GM12878 (cell line): ENCODE data around the gene TMEM138. TPM values are rescaled to one million over a fixed set of nuclear protein-coding genes. Genes with fewer than 3 reads are reported as not detected.

Experiments used
- ATAC-seq: fragments of 200-7000 bp; cut with Tn5 transposase; 3 replicates; pipeline ENCODE4 v1.9.1; 2020; ENCODE audit warnings: mild to moderate bottlenecking, moderate library complexity
- BruUV-seq: library from RNA; stranded (reverse); fragments of 400-500 nt; replicated peaks from 2 replicates; lab custom pipeline; 2021; lab: Mats Ljungman, UMichigan
- CTCF ChIA-PET: fragments of 300-600 bp; sonication (Branson Sonifier 250); formaldehyde crosslinking; extraction: SDS; loops from one replicate; lab custom pipeline; 2021; ENCODE audit warnings: inconsistent platforms; lab: Yijun Ruan, JAX
- POLR2A ChIA-PET: fragments of 350-600 bp; formaldehyde crosslinking; extraction: SDS; loops from one replicate; lab custom pipeline; 2021; ENCODE audit warnings: inconsistent platforms; lab: Charles Lee
- RAD21 ChIA-PET: fragments of 300-600 bp; sonication (Branson Sonifier 250); formaldehyde crosslinking; loops from one replicate; lab custom pipeline; 2023; ENCODE audit warnings: antibody characterized with exemption; ENCODE audit not compliant: unreplicated experiment; lab: Charles Lee
- SMC1A ChIA-PET: fragments of 300-600 bp; sonication (Branson Sonifier 250); formaldehyde crosslinking; loops from one replicate; lab custom pipeline; 2023; ENCODE audit not compliant: unreplicated experiment, uncharacterized antibody; lab: Charles Lee
- DNase-seq: peaks from one replicate; pipeline ENCODE4 v3.0.0-alpha.2; 2011; ENCODE audit warnings: low read depth, low spot score
- FAIRE-seq: peaks from 3 replicates; lab custom pipeline; 2011; peaks lifted over from hg19 to GRCh38; lab: Jason Lieb, UNC
- H2AFZ ChIP-seq: 2 replicates; pipeline ENCODE4 v1.6.0; 2011; ENCODE audit warnings: low read depth, low read length, control low read depth; ENCODE audit not compliant: control insufficient read depth
- H3K27ac ChIP-seq: 2 replicates; pipeline ENCODE4 v1.5.1; 2011; ENCODE audit warnings: control low read depth; ENCODE audit not compliant: control insufficient read depth, insufficient read depth
- H3K27me3 ChIP-seq, 2 experiments: replicated peaks in 1 of 2; 2 replicates each; pipeline versions ENCODE4 v1.6.0 to v1.6.1; 2011; ENCODE audit warnings: low read length in 1 of 2; ENCODE audit not compliant: control insufficient read depth in 2 of 2, insufficient read depth in 2 of 2
- H3K36me3 ChIP-seq, 2 experiments: 2 replicates each; pipeline ENCODE4 v1.5.1; 2011; ENCODE audit warnings: low read length in 1 of 2; ENCODE audit not compliant: control insufficient read depth in 2 of 2, insufficient read depth in 2 of 2
- H3K4me1 ChIP-seq: 2 replicates; pipeline ENCODE4 v1.6.1; 2011; ENCODE audit warnings: mild to moderate bottlenecking, low read length, moderate library complexity, mixed read lengths; ENCODE audit not compliant: control insufficient read depth, insufficient read depth
- H3K4me2 ChIP-seq: 2 replicates; pipeline ENCODE4 v1.6.0; 2011; ENCODE audit warnings: control low read depth; ENCODE audit not compliant: control insufficient read depth, insufficient read depth
- H3K4me3 ChIP-seq: fragments of 200-600 bp; sonication (generic); 2 replicates; pipeline ENCODE4 v1.5.1; 2016
- H3K79me2 ChIP-seq: 2 replicates; pipeline ENCODE4 v1.6.0; 2011; ENCODE audit warnings: low read length; ENCODE audit not compliant: control insufficient read depth, insufficient read depth
- H3K9ac ChIP-seq: 2 replicates; pipeline ENCODE4 v1.8.0; 2011; ENCODE audit warnings: low read length, control low read depth, mixed read lengths; ENCODE audit not compliant: control insufficient read depth, insufficient read depth
- H3K9me3 ChIP-seq: replicated peaks from 3 replicates; pipeline ENCODE4 v1.5.1; 2011; ENCODE audit warnings: mild to moderate bottlenecking, low read length; ENCODE audit not compliant: control insufficient read depth, insufficient read depth
- H4K20me1 ChIP-seq: 2 replicates; pipeline ENCODE4 v1.6.0; 2011; ENCODE audit not compliant: control insufficient read depth, insufficient read depth
- BMI1 ChIP-seq: fragments of 450-650 bp; IDR thresholded peaks from 2 replicates; pipeline ENCODE4 v1.6.1; 2016; ENCODE audit warnings: mild to moderate bottlenecking, moderate library complexity, borderline replicate concordance
- BRCA1 ChIP-seq: IDR thresholded peaks from 2 replicates; pipeline ENCODE4 v1.6.1; 2011; ENCODE audit warnings: low read depth, low read length, improper control_type of control experiment
- CUX1 ChIP-seq: IDR thresholded peaks from 2 replicates; pipeline ENCODE4 v1.6.1; 2012; ENCODE audit warnings: improper control_type of control experiment, low read depth, low read length; ENCODE audit not compliant: insufficient replicate concordance
- MTA3 ChIP-seq: IDR thresholded peaks from 2 replicates; pipeline ENCODE4 v1.6.1; 2012; ENCODE audit warnings: low read length, inconsistent platforms, borderline replicate concordance
- SRF ChIP-seq, 2 experiments: IDR thresholded peaks; 2 replicates each; pipeline ENCODE4 v1.6.1; 2011; ENCODE audit warnings: low read depth in 2 of 2, low read length in 2 of 2, mild to moderate bottlenecking in 1 of 2, moderate library complexity in 1 of 2
- WGBS: methylation state at CpG from one replicate; pipeline ENCODE4 v1.1.6; 2016; ENCODE audit warnings: low lambda C conversion rate; ENCODE audit not compliant: insufficient replicate concordance, insufficient coverage; ENCODE audit errors: missing lambda C conversion rate; 5-methylcytosine and 5-hydroxymethylcytosine counted together
- in situ Hi-C: fragments of 300-500 bp; cut with MboI; formaldehyde crosslinking; loops from 9 replicates; pipeline ENCODE4 v1.14.3; 2018; ENCODE audit warnings: mixed read lengths
- intact Hi-C: fragments of 100-400 bp; cut with micrococcal nuclease; formaldehyde crosslinking; loops from one replicate; pipeline ENCODE4 v1.14.2; 2022; ENCODE audit not compliant: unreplicated experiment
- polyA plus RNA-seq, 11 experiments: library from polyadenylated mRNA; depleted of rRNA in 4 of 11; unstranded in 6 of 11; stranded (reverse) in 5 of 11; fragments of >200 nt; fragmentation: Nextera tagmentation in 4 of 11; fragmentation: Illumina TruSeq in 1 of 11; extraction: Ambion mirVana in 4 of 11; extraction: Trizol in 1 of 11; gene quantifications; 1 replicate in 1 of 11; 2 replicates in 10 of 11; pipeline versions ENCODE4 v1.2.1 to v1.2.3, GENCODE V29; 2011 to 2016; ENCODE audit warnings: inconsistent platforms in 2 of 11, missing spikeins in 2 of 11, low read depth in 1 of 11
- total RNA-seq, 4 experiments: library from RNA; depleted of rRNA in 3 of 4; stranded (reverse); fragments of >200 nt in 3 of 4; fragmentation: Illumina TruSeq in 1 of 4; extraction: Trizol in 1 of 4; gene quantifications; 2 replicates each; pipeline versions ENCODE4 v1.2.1 to v1.2.3, GENCODE V29; 2013 to 2021

The TMEM138 gene
- total and polyA plus RNA-seq, 10 of the 15 experiments (the other 5 are each of a cell fraction or from before 2014, with no cell fraction given), result 28.5 to 116 (median 73.4) TPM

GRCh38 chr11:61340979-61341378, 21.2 kb upstream of the TMEM138 start (continued):
- TF ChIP-seq CUX1, result no peak

- H3K27ac ChIP-seq, result no peak overlapping the region
- H3K9ac ChIP-seq, result no peak overlapping the region
- peaks cover 0 to 4% of the 10 kb centered on the region in 2 experiments; a peak in 2 of 4 replicates for H3K36me3 ChIP-seq
- CTCF ChIA-PET, result interaction anchor here (0.7 to 10.2 kb wide), 3 partner anchors 20 to 94 kb away, joined by 3 to 729 read pairs (median 387); partner anchors contain the start of genes CYB561A3 and TMEM138
- ATAC-seq (no peak), DNase-seq (no peak), FAIRE-seq (no peak)
- H3K79me2 ChIP-seq, result no peaks in the 10 kb centered on the region
- RAD21 ChIA-PET, result interaction anchor here (0.7 kb wide), 1 partner anchor 14 kb away, joined by 3 read pairs; no protein-coding TSS in a partner anchor
- H3K4me1 ChIP-seq, result no peaks in the 10 kb centered on the region
- TF ChIP-seq BMI1, result no peak
- TF ChIP-seq SRF (IDR thresholded peaks at IDR 0.05; ENCODE audit: low read depth in 2 of 2, low read length in 2 of 2), result no peak
- no peak for TF ChIP-seq MTA3
- TF ChIP-seq BRCA1, result no peak
- no peaks in the 10 kb centered on the region for H3K9me3 ChIP-seq
- POLR2A ChIA-PET, result interaction anchor here (0.9 to 1.3 kb wide), 2 partner anchors 19 to 21 kb away, joined by 3 to 4 read pairs; partner anchors contain the start of gene CYB561A3
- no peaks in the 10 kb centered on the region for H4K20me1 ChIP-seq
- SMC1A ChIA-PET, result interaction anchor here (1.1 to 1.7 kb wide), 3 partner anchors 10 to 44 kb away, joined by 4 to 9 read pairs (median 5); no protein-coding TSS in a partner anchor
- in situ Hi-C loops (no loop called here), intact Hi-C loops (no loop called here)
- no peak overlapping the region for H3K4me3 ChIP-seq
- WGBS, result 84% methylated on average over 4 of the region's 4 CpGs
- H2AFZ ChIP-seq, result no peak overlapping the region
- BruUV-seq, result no TSS peak
- no peak overlapping the region for H3K4me2 ChIP-seq
- H3K27me3 ChIP-seq, result no peaks in the 10 kb centered on the region
These were observed 20.5 kb upstream of the TMEM138 start for GRCh38 chr11:61341706-61342105.
